HG03571 (cell line): ENCODE data around the gene PCCA.
A peak's percentile ranks its signal among the peaks of the same experiment; 100 is the strongest.

Source experiments
- ATAC-seq: cut with Tn5 transposase; IDR thresholded peaks from one replicate; pipeline ENCODE4 v1.9.1; 2021; ENCODE audit not compliant: unreplicated experiment

Gene PCCA

GRCh38 chr13:100397627-100398026 is 308.7 kb downstream of the PCCA start:
- no peak for ATAC-seq

GRCh38 chr13:100398360-100398759 is 309.5 kb downstream of the PCCA start:
- no peak for ATAC-seq

DNA sequence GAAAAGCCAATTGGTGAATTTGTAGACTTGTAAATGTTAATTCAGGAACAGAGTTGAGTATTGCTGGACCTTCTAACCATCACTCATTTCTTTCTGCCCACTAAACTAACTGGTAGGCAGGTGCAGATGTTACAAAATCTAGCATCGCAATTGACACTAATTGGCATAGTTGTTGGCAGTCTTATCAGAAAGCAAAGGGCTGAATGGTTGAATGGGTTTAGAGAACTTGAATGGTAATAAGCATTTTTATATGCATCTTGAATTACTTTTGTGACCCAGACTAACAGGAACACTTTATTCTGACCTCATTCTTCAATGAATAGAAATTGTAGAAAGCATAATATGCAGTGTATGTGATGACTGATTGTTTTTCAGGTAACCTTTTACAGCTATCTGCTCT is 310.6 kb downstream of the PCCA start:
- no peak for ATAC-seq

- no peak for ATAC-seq
Observed at GRCh38 chr13:100403675-100404074, 314.8 kb downstream of the PCCA start.

DNA sequence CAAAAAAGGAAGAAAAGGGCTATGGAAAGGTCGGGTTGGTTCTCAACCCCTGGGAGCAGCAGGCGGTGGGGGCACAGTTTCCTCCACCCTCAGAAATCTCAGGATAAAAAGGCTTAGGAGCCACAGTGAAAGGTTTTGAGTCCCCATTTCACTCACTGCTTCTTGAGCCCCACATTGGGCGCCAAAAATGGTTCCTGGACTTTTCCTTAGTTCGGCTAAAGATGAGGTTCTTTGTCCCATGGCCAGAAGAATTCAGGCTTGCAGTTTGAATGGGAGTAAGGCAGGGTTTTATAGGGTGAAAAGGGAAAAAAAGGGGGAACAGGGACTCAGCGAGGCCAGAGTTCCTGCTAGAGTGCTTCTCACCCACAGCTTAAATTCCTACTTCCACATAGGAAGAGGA is 320.2 kb downstream of the PCCA start:
- no peak for ATAC-seq

DNA sequence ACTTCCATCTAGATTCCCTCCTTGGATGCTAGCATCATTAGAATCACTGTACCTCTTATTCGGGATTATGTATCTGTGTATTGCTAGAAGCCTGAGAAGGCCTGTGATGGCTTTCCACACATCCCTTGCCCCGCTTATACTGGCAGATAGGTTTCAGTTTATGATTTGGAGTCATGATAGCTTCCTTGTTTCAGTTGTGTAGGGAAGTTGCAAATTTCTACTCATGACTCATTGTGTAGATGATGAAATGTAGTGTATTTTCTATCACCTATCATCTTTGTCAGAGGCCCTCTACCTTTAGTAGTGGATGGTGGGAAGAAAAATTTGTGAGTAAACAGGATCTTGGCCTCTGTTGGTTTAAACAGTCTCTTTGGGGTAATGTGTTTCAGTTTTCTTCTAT is 334.5 kb downstream of the PCCA start:
- ATAC-seq: no peak

DNA sequence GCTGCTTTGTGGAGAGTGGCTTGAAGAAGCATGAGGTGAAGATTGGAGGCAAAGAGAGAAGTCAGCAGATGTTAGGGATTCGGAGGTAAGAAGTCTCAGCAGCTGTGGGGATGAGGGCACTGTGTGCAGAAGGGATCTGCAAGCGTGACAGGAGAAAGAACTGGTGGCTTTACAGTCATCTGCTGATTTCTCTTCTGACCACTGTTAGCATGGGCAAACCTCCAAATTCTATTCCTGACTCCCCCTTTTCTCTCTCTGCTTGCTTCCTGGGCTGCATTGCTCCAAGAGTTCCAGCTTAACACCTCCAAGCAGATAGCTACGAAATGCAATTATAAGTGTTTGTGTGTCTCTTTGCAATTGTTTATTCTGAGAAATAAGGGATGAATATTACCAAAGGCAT is 340.1 kb downstream of the PCCA start:
- no peak for ATAC-seq

- ATAC-seq: no peak
Observed at GRCh38 chr13:100432611-100433010, 343.7 kb downstream of the PCCA start.

DNA sequence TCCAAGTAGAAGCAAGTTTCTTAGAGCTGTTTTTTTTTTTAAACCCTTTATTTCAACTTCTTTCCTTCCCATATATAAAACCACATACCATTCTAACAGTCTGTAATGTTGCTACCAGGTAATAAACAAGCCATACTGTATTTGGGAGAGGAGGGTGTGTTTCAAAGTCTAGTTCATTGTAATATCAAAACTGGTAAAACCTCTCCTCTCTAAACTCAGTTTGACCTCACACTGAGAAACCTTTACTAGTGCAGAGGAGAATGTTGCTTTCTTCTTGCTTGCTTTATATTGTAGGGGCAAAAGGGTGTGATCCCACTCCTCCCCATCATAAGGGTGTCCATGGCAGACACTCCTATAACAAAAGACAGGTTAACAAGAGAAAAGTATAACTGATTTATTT is 344.6 kb downstream of the PCCA start:
- ATAC-seq: no peak

DNA sequence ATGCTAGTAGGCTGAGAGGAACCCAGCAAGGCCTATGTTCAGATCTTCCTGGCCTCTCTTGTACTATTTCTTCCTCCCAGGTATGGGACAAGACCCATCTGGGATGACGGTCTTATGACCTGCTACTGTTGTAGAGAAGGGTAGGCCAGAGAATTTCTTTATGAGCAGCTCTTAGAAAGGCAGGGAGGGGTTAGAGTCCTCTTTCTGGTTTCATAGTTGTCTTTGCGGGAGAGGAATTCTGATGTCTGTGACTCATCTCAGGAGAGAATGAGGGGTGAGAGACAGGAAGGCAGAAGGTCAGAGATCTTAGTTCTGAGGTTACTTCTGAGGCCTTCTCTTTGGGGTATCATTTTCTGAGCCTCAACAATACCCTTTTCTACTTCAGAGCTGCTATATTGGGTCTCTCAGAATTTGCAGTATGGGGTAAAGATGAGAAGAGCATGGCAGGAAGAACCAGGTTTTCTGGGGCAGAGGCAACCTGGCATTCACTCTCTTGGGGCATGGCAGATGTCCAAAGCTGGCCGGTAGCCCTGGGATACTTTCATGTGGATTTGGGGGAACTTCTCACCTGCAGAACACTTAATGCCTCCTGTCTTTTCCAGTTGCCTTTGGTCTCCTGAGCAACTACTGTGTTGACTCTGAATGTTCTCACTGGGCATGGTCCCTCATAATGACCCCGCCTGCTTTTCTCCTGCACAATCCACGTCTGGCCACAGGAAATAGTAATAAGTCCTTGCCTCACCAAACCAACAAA is 345.3 kb downstream of the PCCA start:
- peak; percentile 74 for ATAC-seq

DNA sequence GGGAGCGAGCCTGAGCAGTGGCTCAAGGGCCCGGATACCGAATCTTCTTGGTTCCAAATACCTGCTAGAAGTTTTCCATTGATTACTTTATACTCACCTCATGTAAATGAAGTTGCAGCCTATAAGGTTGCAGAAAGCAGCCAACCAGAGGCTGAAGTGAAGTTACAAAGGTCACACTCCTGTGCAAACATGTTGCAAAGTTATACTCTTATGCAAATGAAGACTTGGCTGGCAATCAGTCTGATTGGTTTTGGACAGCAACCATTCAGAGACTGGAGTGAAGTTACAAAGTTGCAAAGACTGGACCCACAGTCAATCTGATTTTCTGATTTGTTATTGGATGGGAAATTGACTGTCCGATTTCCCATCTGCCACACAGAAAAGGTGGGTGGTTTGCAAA is 347.2 kb downstream of the PCCA start:
- ATAC-seq: no peak

DNA sequence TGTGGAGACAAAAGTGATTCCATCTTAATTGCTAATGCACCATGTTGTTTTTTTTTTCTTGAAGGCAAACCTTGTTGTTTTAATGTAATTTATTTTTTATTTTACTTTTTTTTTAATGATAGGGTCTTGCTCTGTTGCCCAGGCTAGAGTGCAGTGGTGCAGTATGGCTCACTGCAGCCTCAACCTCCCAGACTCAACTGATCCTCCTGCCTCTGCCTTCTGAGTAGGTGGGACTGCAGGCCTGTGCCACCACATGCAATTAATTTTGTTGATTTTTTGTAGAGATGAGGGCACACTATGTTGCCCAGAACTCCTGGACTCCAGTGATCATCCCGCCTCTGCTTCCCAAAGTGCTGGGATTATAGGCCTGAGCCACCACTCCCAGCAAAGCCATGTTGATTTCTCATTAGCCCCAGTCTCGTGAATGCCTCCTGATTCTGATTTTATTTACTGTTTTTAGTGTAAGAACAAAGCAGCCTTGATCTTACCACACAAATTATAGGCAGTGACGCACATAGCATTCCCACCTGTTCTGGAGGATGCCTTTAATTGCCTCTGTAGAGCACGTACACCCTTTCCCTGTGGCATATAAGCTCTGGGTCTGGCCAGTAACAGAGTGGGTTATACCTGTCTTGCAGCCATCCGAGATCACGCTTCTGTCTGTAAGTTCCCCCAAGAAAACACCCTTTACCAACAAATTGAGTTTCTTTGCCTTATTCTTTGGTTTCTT is 349.3 kb downstream of the PCCA start:
- ATAC-seq: no peak

GRCh38 chr13:100439247-100439970 is 350.5 kb downstream of the PCCA start:
- no peak for ATAC-seq

- no peak for ATAC-seq
Observed at GRCh38 chr13:100440751-100441425, 352.0 kb downstream of the PCCA start.

- no peak for ATAC-seq
Observed at GRCh38 chr13:100442095-100442832, 353.4 kb downstream of the PCCA start.

DNA sequence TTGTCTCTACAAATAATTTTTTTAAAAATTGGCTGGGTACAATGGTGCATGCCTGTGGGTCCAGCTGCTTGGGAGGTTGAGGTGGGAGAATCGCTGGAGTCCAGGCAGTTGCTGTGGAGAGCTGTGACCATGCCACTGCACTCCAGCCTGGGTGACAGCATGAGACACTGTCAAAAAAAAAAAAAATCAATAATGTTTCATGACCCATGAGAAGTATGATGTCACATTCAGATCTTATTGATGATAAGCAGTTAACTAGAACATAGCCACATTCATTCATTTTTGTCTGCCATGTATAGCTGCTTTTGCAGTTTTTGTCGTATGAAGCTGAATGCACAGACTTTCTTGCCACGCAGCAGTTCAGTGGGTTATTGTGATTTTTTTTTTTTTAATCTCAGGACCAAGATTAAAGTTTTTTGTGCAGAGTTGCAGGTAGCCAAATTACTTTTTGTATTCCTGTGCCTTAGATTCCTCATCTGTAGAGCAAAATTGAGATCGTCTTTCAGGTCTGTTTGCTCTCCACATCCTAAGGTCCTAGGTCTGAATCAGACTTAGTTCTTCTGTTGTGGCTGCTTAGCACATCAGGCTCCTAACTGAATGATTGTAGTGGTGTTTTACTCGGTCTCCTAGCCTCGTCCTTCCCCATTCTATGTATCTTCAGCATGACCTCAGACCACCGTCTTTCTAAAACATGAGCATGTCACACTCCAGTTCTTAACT is 354.5 kb downstream of the PCCA start:
- no peak for ATAC-seq

GRCh38 chr13:100443998-100444328 is 355.1 kb downstream of the PCCA start:
- no peak for ATAC-seq

- ATAC-seq: no peak
Observed at GRCh38 chr13:100447831-100448230, 358.9 kb downstream of the PCCA start.

GRCh38 chr13:100451923-100452322 is 363.0 kb downstream of the PCCA start:
- no peak for ATAC-seq

DNA sequence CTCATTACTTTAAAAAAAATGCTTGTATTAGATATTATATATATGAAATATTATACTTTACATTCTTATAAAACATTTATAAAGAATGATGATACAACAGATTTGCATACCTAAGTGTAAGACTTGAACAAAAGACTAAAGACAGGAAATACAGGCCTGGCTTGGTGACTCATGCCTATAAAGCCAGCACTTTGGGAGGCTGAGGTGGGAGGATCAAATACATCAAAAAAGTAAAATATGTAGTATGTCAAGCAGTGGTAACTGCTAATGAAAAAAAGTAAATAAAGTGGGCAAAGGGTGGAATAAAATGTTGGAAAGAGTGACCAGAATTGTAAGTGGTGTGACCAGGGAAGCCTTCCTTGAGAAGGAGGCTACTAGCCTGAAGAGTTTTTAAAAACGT is 366.0 kb downstream of the PCCA start:
- ATAC-seq: no peak
